Tibial nerve (tissue), 4 donors: ENCODE results near the gene PSMG4. TPM values are rescaled to one million over a fixed set of nuclear protein-coding genes. Genes with fewer than 3 reads are reported as not detected.

Experiments
- DNase-seq, 2 donors: peaks; one replicate each; pipeline ENCODE4 v3.0.0-alpha.2; 2019; ENCODE audit warnings: low spot score in 2 of 2
- H3K27ac ChIP-seq, 4 donors: fragments of 200-600 bp; sonication (generic) in 3 of 4; one replicate each; pipeline ENCODE4 v1.5.1; 2017 to 2019; ENCODE audit warnings: mild to moderate bottlenecking in 1 of 4
- H3K27me3 ChIP-seq, 2 donors: fragments of 200-600 bp; sonication (generic) in 1 of 2; one replicate each; pipeline versions ENCODE4 v1.5.1 to v1.6.0; 2017 to 2019
- H3K36me3 ChIP-seq, 3 donors: fragments of 200-600 bp; sonication (generic); one replicate each; pipeline ENCODE4 v1.5.1; 2018 to 2019
- H3K4me1 ChIP-seq, 4 donors: fragments of 200-600 bp; sonication (generic) in 3 of 4; one replicate each; pipeline ENCODE4 v1.5.1; 2017 to 2019
- H3K4me3 ChIP-seq, 4 donors: fragments of 200-600 bp; sonication (generic) in 3 of 4; one replicate each; pipeline ENCODE4 v1.5.1; 2017 to 2019; ENCODE audit warnings: mild to moderate bottlenecking in 1 of 4, moderate library complexity in 1 of 4
- H3K9me3 ChIP-seq, 4 donors: fragments of 200-600 bp; sonication (generic) in 3 of 4; one replicate each; pipeline ENCODE4 v1.5.1; 2017 to 2019
- EP300 ChIP-seq, 2 donors: sonication (generic); formaldehyde crosslinking; IDR thresholded peaks; one replicate each; pipeline ENCODE4 v1.6.1; 2017; ENCODE audit warnings: antibody characterized with exemption in 2 of 2, mild to moderate bottlenecking in 1 of 2
- POLR2A ChIP-seq, 2 donors: fragments of 450-650 bp; IDR thresholded peaks; one replicate each; pipeline ENCODE4 v1.6.1; 2017; ENCODE audit warnings: antibody characterized with exemption in 2 of 2, mild to moderate bottlenecking in 2 of 2, moderate library complexity in 2 of 2
- WGBS, 2 donors: methylation state at CpG; one replicate each; pipeline ENCODE4 v1.1.5; 2018; 5-methylcytosine and 5-hydroxymethylcytosine counted together
- total RNA-seq, 4 donors: library from RNA; depleted of rRNA; stranded (reverse); fragments of >200 nt; gene quantifications; one replicate each; pipeline ENCODE4 v1.1.0, GENCODE V29; 2016
- TF ChIP-seq, protein P1 (sequence below), 5 experiments: fragments of 200-600 bp in 3 of 5; fragments of 450-650 bp in 2 of 5; sonication (generic) in 3 of 5; IDR thresholded peaks; one replicate each; pipeline ENCODE4 v1.5.1; 2016 to 2019; ENCODE audit warnings: antibody characterized with exemption in 5 of 5, mild to moderate bottlenecking in 3 of 5, moderate library complexity in 2 of 5

PSMG4 gene
- total RNA-seq, 4 donors from 2014 or later = 14.7 to 36.5 (median 31.8) TPM

DNA sequence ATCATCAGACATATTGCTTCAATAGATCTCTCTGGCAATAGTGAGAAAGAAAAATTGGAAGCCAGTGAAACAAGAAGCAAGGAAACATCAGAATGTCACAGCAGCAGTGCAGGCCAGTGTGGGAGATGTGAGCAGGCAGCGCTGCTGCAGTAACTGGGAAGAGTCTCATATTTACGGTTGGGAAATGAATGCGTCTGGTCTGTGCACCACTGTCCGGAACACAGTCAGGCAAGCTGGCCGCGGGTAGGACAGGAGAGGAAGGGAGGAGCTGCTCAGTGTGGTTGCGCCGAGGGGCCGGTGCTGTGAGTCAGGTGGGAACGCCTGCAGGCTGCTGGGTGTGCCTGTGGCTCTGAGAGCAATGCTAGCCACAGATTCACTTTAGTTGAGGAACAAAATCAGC is 6.4 kb upstream of the PSMG4 start:
- no peak overlapping the region for H3K4me3 ChIP-seq
- H3K36me3 ChIP-seq = no peaks in the 10 kb centered on the region
- H3K4me1 ChIP-seq = peaks cover 0 to 44% (median 22%) of the 10 kb centered on the region in 4 donors
- WGBS, 2 donors = 82 to 88% methylated on average over 10 of the region's 10 CpGs
- H3K9me3 ChIP-seq = no peaks in the 10 kb centered on the region
- no peaks in the 10 kb centered on the region for H3K27me3 ChIP-seq
- no peak overlapping the region for H3K27ac ChIP-seq
- DNase-seq = no peak
- TF ChIP-seq, protein P1, sequence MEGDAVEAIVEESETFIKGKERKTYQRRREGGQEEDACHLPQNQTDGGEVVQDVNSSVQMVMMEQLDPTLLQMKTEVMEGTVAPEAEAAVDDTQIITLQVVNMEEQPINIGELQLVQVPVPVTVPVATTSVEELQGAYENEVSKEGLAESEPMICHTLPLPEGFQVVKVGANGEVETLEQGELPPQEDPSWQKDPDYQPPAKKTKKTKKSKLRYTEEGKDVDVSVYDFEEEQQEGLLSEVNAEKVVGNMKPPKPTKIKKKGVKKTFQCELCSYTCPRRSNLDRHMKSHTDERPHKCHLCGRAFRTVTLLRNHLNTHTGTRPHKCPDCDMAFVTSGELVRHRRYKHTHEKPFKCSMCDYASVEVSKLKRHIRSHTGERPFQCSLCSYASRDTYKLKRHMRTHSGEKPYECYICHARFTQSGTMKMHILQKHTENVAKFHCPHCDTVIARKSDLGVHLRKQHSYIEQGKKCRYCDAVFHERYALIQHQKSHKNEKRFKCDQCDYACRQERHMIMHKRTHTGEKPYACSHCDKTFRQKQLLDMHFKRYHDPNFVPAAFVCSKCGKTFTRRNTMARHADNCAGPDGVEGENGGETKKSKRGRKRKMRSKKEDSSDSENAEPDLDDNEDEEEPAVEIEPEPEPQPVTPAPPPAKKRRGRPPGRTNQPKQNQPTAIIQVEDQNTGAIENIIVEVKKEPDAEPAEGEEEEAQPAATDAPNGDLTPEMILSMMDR (IDR thresholded peaks at IDR 0.05) = no peak
- no peak for TF ChIP-seq EP300 (IDR thresholded peaks at IDR 0.05)
- no peak for TF ChIP-seq POLR2A (IDR thresholded peaks at IDR 0.05)

DNA sequence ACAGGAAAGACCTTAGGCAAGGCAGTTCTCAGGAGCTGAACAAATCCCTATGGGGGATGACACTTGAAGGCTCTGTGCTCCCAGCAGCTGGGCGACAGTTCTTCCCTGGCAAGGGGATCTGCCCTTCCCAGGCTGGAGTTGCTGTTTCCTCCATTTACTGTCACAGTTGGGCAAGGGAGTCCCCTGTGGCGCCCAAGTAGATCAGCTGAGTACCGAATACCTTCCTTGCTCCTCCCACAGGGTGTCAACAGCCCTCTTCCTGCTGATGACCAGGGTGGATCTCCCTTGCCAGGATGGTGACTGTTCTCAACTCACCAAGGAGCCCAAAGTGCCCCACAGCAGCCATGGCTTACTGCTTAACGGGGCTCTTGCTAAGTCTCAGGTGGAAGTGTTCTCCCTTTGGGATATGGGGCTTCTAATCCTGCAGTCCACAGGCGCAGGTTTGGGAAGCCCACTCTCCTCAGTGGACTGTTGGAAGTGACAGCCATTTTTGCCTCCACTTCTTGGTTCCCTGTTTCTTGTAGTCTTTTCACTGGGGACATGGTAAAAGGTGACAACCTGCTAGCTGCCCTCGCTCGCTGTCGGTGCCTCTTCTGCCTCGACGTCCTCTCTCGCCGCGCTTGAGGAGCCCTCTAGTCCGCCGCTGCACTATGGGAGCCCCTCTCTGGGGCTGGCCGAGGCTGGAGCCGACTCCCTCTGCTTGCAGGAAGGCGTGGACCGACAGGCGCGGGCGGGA is 5.7 kb upstream of the PSMG4 start:
- no peaks in the 10 kb centered on the region for H3K36me3 ChIP-seq
- H3K4me3 ChIP-seq = no peak overlapping the region
- no peak for DNase-seq
- 92 to 93% methylated on average over 18 to 19 of the region's 22 CpGs for WGBS, 2 donors
- no peaks in the 10 kb centered on the region for H3K27me3 ChIP-seq
- TF ChIP-seq EP300 (IDR thresholded peaks at IDR 0.05) = no peak
- TF ChIP-seq POLR2A (IDR thresholded peaks at IDR 0.05) = no peak
- TF ChIP-seq, protein P1 (IDR thresholded peaks at IDR 0.05) = no peak
- H3K4me1 ChIP-seq = peaks cover 0 to 38% (median 18%) of the 10 kb centered on the region in 4 donors
- no peak overlapping the region for H3K27ac ChIP-seq
- H3K9me3 ChIP-seq = no peaks in the 10 kb centered on the region

DNA sequence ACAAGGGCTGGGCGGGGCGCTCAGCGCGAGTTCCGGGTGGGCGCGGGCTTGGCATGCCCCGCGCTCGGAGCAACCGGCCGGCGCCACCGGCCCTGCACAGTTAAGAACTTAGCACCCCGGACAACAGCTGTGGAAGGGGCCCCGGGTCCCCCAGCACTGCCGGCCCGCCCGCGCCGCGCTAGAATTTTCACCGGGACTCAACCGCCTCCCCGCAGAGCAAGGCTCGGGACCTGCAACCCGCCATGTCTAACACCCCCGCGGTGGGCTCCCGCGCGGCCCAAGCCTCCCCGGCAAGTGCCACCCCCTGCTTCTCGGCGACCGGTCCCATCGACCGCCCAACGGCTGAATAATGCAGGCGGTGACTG is 5.2 kb upstream of the PSMG4 start:
- Histone ChIP-seq H3K4me1 (peaks cover 0 to 38% (median 15%) of the 10 kb centered on the region in 4 donors), H3K36me3 (no peaks in the 10 kb centered on the region), H3K9me3 (no peaks in the 10 kb centered on the region), H3K4me3 (no peak overlapping the region), H3K27ac (no peak overlapping the region), H3K27me3 (no peaks in the 10 kb centered on the region)
- WGBS, 2 donors = 97 to 99% methylated on average over 35 to 36 of the region's 40 CpGs
- TF ChIP-seq, protein P1 (IDR thresholded peaks at IDR 0.05) = no peak
- TF ChIP-seq EP300 (IDR thresholded peaks at IDR 0.05) (no peak), POLR2A (IDR thresholded peaks at IDR 0.05) (no peak)
- DNase-seq = no peak

DNA sequence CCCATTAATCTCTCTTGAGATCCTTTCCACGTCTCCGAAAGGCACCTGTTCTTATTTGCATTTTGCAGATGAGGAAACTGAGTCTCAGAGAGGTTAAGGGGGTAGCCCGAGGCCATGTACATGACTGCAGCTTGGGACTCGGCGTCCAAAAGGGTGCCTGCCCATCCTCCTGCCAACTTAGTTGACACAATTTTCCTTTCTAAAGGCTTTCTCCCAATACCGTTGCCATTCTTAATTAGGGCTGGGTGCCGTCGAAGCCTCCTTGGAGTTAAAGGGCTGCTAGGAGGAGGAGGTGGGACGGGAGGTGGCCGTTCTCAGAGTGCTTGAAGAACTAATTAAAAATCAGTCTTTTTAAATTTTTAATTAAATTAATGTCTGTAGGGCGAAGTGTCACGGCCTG is 546 bp upstream of the PSMG4 start:
- TF ChIP-seq, protein P1 (IDR thresholded peaks at IDR 0.05) = no peak
- TF ChIP-seq EP300 (IDR thresholded peaks at IDR 0.05) = no peak
- no peak for TF ChIP-seq POLR2A (IDR thresholded peaks at IDR 0.05)
- peaks cover 0 to 39% (median 20%) of the 10 kb centered on the region in 4 donors for H3K4me1 ChIP-seq
- peak overlapping the region; percentile 49 to 85 (median 76) for H3K27ac ChIP-seq
- WGBS, 2 donors = 53 to 54% methylated on average over 12 of the region's 12 CpGs
- peak overlapping the region; percentile 72 to 92 (median 80) for H3K4me3 ChIP-seq
- H3K27me3 ChIP-seq = no peaks in the 10 kb centered on the region
- DNase-seq = no peak
- no peaks in the 10 kb centered on the region for H3K9me3 ChIP-seq
- H3K36me3 ChIP-seq = peaks cover 0 to 4% (median 0%) of the 10 kb centered on the region in 3 donors

DNA sequence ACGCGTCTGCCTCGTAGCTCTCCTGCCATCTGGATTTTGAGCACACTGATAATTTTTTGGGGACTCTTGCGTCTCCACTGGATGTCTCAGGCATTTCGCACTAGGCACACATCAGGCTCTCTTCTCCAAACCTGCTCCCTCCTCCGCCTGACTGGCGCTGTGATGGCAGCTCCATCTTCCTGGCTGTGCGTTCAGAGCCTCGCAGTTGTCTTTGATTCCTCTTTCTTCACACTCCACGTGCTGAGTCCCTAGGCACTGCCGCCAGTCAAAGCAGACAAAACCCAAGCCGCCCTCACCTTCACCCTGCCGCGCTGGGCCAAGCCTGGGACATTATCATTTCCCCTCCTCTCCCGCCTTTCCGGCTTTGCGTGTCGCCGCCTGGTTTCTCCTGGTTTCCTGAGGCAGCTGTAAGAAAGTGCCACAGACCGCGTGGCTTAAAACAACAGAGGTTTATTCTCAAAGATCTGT is 778 bp downstream of the PSMG4 start:
- TF ChIP-seq POLR2A (IDR thresholded peaks at IDR 0.05) = no peak
- TF ChIP-seq EP300 (IDR thresholded peaks at IDR 0.05) = no peak
- TF ChIP-seq, protein P1 (IDR thresholded peaks at IDR 0.05) = no peak
- no peaks in the 10 kb centered on the region for H3K27me3 ChIP-seq
- H3K9me3 ChIP-seq = no peaks in the 10 kb centered on the region
- H3K4me3 ChIP-seq = peak overlapping the region; percentile 72 to 92 (median 80)
- H3K27ac ChIP-seq = peak overlapping the region; percentile 49 to 85 (median 76)
- peaks cover 0 to 51% (median 20%) of the 10 kb centered on the region in 4 donors for H3K4me1 ChIP-seq
- H3K36me3 ChIP-seq = peaks cover 0 to 17% (median 0%) of the 10 kb centered on the region in 3 donors
- no peak for DNase-seq
- WGBS, 2 donors = 1% methylated on average over 21 of the region's 21 CpGs
